Omental fat pad (tissue), 4 donors: ENCODE measurements around the gene COA8. TPM values are rescaled to one million over a fixed set of nuclear protein-coding genes. Genes with fewer than 3 reads are reported as not detected.
A peak's percentile ranks its signal among the peaks of the same experiment; 100 is the strongest.

ENCODE experiments used
- ATAC-seq: fragments of 150-250 bp; one replicate; pipeline ENCODE4 v1.9.1; 2016; ENCODE audit warnings: mild to moderate bottlenecking, moderate library complexity; ENCODE audit not compliant: low FRiP score
- DNase-seq: peaks from one replicate; pipeline ENCODE4 v3.0.0-alpha.2; 2019; ENCODE audit warnings: low spot score
- CTCF ChIP-seq, 3 donors: fragments of 450-650 bp; IDR thresholded peaks; one replicate each; pipeline ENCODE4 v1.5.1; 2016 to 2017; ENCODE audit warnings: antibody characterized with exemption in 3 of 3, mild to moderate bottlenecking in 3 of 3, moderate library complexity in 2 of 3
- total RNA-seq, 4 donors: library from RNA; depleted of rRNA; stranded (reverse); fragments of >200 nt; gene quantifications; one replicate each; pipeline ENCODE4 v1.1.0, GENCODE V29; 2016

Gene COA8
- total RNA-seq: 10 to 100 TPM; 15.3 to 61.5 (median 27.5) TPM

- no peak for DNase-seq
- TF ChIP-seq CTCF (IDR thresholded peaks at IDR 0.05): no peak
- ATAC-seq: peak; percentile 72
Measured at GRCh38 chr14:103562429-103563225, at the start of gene COA8, which contains the start of gene BAG5. COA8 (plus strand) TSS chr14:103562960; CDS start chr14:103563002, 42 bp downstream. BAG5 (minus strand) TSS chr14:103562657; CDS start chr14:103561164, 1,493 bp downstream.

- no peak for TF ChIP-seq CTCF (IDR thresholded peaks at IDR 0.05)
- ATAC-seq: no peak
- no peak for DNase-seq
Measured at GRCh38 chr14:103514596-103515421, 48.0 kb upstream of the COA8 start.

GRCh38 chr14:103516426-103517173 lies 46.2 kb upstream of the COA8 start:
- ATAC-seq (no peak), DNase-seq (no peak)
- no peak for TF ChIP-seq CTCF (IDR thresholded peaks at IDR 0.05)

- ATAC-seq: no peak
- no peak for TF ChIP-seq CTCF (IDR thresholded peaks at IDR 0.05)
- no peak for DNase-seq
Measured at GRCh38 chr14:103517174-103517566, 45.6 kb upstream of the COA8 start.

GRCh38 chr14:103517721-103518421 lies 44.9 kb upstream of the COA8 start:
- DNase-seq (no peak), ATAC-seq (no peak)
- TF ChIP-seq CTCF (IDR thresholded peaks at IDR 0.05): no peak

GRCh38 chr14:103518422-103519042 lies 44.2 kb upstream of the COA8 start:
- DNase-seq: no peak
- ATAC-seq: no peak
- no peak for TF ChIP-seq CTCF (IDR thresholded peaks at IDR 0.05)
